GM19328 (cell line): ENCODE results near the gene NRF1.

ENCODE experiments used
- ATAC-seq: cut with Tn5 transposase; IDR thresholded peaks from one replicate; pipeline ENCODE4 v1.9.1; 2021; ENCODE audit warnings: mild to moderate bottlenecking, moderate library complexity; ENCODE audit not compliant: unreplicated experiment

Gene NRF1

GRCh38 chr7:129678606-129679005 is 67.1 kb downstream of the NRF1 start:
- no peak for ATAC-seq

DNA sequence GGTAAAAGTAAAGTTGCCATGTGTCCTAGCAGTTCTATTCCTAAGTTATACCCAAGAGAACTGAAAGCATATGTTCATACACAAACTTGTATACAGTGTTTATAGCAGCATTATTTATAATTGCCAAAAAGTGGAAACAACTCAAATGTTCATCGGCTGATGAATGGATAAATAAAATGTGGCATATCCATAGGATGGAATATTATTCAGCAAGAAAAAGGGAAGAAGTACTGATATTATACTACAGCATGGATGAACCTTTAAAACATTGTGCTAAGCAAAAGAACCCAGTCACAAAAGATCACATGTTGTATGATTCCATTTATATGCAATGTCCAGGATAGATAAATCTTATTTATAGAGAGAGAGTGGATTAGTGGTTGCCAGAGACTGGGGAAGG is 68.9 kb downstream of the NRF1 start:
- ATAC-seq = no peak

- no peak for ATAC-seq
These were observed 73.3 kb downstream of the NRF1 start for GRCh38 chr7:129684777-129685176.

- ATAC-seq = no peak
These were observed 74.5 kb downstream of the NRF1 start for GRCh38 chr7:129686063-129686462.

DNA sequence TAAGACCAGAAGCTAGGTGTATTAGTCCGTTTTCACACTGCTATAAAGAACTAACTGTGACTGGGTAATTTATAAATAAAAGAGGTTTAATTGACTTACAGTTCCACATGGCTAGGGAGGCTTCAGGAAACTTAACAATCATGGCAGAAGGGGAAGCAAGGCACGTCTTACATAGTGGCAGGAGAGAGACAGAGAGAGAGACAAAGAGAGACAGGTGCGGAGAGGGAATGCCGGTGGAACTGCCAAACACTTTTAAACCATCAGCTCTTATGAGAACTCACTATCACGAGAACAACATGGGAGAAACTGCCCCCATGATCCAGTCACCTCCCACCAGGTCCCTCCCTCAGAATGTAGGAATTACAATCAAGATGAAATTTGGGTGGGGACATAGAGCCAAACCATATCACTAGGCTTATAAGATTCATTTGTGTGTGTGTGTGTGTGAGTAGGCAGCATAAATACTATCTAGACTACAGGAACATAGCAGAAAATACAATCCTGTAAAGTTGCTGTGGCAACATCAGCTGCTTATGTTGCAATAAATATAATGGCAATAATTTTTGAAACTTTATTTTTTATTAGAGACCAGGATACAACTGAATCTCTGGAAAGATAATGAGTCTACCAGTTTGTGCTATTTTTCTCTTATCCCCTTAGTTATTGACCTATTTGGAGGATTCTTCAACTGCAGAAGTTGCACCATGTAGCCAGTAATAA is 77.1 kb downstream of the NRF1 start:
- ATAC-seq = no peak

- ATAC-seq = no peak
These were observed 78.6 kb downstream of the NRF1 start for GRCh38 chr7:129689995-129690581.

- no peak for ATAC-seq
These were observed 79.2 kb downstream of the NRF1 start for GRCh38 chr7:129690701-129691100.

DNA sequence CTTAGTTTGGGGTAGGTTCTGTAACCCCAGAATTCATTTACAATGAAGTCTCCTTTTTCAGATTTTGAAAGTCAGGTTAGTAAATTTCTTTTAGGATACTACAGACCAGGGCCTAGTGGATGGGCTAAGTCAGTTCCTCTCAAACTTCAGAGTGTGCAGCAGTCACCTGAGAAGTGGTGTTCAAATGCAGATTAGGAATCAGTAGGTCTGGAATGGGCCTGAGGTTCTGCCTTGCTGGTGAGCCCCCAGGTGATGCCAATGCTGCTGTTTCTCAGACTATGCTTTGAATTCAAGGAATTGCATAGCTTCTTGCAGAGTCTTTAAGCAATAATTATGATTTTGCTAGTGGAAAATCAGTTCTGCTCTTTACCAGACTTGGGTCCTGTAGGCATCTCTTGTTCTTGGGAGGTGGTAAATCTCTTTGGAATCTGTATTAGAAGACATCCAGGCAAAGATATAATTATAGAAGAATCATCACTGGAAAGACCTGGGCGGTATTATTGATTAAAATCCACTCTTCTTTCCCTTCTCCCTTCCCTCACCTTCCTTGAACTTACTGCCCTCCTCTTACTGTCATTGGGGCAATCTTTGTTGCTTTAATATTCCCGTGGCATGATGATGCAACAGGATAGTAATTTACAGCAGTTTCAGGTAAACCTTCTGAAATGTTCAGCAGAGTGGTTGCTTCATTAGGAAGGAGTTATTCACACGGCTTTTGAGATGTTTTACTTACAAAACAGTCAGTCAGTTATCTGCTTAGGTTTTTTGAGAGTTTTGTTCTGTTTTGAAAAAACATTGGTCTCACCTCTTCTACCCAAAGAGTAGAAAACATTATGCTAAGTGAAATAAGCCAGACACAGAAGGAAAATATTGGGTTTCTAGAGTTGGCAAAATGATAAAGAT is 87.2 kb downstream of the NRF1 start:
- ATAC-seq = no peak

- ATAC-seq = no peak
These were observed 90.8 kb downstream of the NRF1 start for GRCh38 chr7:129702316-129702715.

- ATAC-seq = no peak
These were observed 91.3 kb downstream of the NRF1 start for GRCh38 chr7:129702761-129703338.

GRCh38 chr7:129703751-129704150 is 92.2 kb downstream of the NRF1 start:
- no peak for ATAC-seq

DNA sequence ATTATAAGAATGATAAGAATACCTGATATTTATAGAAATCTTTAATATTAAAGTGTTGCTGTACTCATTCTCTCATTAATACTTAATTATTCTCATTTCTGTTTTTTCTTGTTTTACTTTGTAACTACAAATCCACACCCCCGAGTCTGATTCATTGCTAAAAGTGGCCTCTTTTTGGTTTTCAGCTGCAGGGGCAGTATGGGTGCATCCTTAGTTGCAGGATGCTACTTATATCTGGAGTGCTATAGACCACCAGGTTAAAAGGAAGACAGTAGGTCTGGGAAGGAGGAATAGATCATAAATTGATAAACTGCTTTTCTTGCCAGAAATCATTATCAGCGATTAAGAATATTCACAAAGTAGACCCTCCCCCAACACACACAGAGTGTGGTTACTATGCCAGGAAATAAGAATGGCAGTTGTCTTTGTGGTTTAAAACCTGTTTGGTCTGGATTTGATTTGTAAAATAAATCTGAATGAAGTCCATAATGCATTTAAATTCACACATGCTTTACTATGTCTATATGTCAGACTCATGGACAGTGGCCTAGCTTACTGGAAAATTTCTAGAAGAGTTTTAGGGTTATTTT is 96.5 kb downstream of the NRF1 start:
- ATAC-seq = no peak

DNA sequence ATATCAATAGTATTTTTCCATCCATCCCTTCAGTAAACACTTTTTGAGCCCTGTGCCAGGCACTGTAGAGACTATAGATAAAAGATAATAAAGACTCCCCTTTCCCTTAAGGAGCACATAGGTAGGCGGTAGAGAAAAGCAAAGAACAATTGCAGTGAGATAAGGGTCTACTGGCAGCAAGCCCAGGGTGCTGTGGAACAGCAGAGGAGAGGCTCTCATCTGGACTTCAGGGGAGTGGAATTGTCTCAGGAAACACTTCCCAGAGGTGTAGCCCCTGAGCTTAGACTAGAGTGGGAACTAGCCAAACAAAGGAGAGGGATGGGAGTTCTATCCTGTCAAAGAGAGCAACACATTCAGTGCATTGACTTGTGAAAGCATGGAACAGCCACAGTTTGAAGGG is 102.0 kb downstream of the NRF1 start:
- no peak for ATAC-seq

GRCh38 chr7:129714514-129715063 is 103.1 kb downstream of the NRF1 start:
- no peak for ATAC-seq

DNA sequence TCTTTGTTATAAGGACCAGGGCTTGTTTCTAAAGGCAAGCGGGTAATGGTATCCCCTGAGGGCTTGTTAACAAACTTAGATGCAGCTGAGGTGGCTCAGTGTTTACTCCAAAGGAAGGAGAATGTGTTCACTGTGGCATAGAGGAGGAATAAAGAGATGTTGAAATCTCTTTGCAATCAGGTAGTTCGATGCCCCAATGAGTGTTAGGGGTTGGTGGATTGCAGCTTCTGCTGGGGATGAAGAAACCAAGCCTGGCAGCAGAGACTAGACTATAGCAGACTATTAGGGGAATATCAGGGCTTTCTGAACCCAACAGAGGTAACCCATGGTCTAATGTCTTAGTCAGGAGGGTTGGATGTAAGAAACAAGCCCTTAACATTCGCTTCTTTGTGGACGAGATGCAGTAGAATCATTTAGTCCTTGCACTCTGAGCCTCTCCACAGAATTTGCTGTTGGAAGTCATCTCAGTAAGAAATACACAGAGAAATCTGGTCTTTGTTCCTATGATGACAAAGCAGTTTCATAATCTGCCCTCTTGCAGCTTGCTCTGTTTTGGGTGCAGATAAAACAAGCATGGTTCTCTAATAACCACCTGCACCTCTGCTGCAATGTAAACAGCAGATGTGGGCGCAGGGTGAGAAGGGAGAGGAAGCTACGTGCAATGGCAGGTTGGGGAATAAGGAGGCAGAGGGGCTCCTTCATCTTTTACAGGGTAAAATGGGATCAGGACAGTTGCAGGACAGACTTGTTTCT is 108.6 kb downstream of the NRF1 start:
- no peak for ATAC-seq

- no peak for ATAC-seq
These were observed 109.5 kb downstream of the NRF1 start for GRCh38 chr7:129721068-129721467.

DNA sequence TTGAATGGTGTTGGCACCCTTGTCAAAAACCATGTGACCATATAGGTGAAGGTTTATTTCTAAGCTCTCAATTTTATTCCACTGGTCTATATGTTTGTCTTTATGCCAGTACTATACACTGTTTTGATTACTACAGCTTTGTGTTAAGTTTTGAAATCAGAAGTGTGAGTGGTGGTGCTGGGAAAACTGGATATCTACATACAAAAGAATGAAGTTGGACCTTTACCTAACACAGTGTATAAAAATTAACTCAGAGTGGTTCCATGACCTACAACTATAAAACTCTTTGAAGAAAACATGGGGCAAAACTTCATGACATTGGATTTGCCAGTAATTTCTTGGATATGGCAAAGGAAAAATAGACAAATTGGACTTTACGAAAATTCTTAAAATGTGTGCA is 112.2 kb downstream of the NRF1 start:
- no peak for ATAC-seq

DNA sequence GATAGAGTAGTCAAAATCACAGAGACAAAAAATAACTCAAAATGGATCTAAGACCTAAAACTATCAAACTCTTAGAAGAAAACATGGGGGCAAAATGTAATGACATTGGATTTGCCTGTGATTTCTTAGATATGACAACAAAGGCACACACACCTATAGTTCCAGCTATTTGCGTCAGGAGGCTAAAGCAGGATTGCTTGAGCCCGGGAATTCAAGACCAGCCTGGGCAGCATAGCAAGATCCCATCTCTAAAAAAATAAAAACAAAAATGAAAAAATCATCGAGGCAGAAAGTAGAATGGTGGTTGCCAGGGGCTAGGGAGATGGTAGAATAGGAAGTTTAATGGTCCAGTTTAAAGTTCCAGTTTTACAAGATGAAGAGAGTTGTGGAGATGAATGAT is 113.3 kb downstream of the NRF1 start:
- no peak for ATAC-seq

DNA sequence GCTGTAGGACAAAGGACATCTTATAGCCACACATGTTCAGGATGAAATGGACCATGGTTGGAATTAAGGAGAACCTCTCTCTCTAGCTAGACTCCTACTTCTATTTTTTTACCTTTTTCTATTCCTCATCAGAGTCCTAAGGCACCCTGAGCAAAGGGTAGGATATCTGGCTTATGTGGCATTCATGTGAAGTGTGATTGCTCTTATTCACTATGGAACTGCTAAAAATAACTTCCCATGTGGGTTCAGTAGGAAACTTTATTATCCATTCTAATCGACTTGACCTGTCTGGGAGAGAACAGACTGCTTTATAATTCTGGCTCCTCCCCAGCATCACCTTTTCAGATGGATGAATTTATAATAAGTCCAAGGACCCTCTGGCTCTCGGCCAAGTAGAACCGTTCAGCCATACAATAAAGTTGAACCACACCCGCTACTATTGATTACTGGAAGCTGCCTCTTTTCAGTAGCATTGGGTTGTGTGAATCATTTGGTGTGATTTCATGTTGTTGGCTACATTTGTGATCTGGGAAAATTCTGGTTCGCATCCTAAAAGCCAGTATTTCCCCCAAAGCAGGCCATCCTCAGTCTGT is 117.5 kb downstream of the NRF1 start:
- ATAC-seq = no peak

GRCh38 chr7:129729511-129729910 is 118.0 kb downstream of the NRF1 start:
- ATAC-seq = no peak
